Measurements from ENCODE around the gene PPP3CA. TPM values are rescaled to one million over a fixed set of nuclear protein-coding genes. Genes with fewer than 3 reads are reported as not detected.

PPP3CA gene
- total RNA-seq, 1 experiment from 2014 or later, result 33.8 TPM

- CTCF ChIA-PET, result no interaction called here
- Mint-ChIP-seq H3K4me1 (ENCODE audit: low read depth, unreplicated experiment) (peaks cover 1% of the 10 kb centered on the region), H3K9me3 (ENCODE audit: unreplicated experiment) (no peaks in the 10 kb centered on the region), H3K4me3 (ENCODE audit: unreplicated experiment) (no peak overlapping the region), H3K36me3 (ENCODE audit: insufficient read depth, unreplicated experiment) (peaks cover under 1% of the 10 kb centered on the region), H3K27me3 (ENCODE audit: insufficient read depth, unreplicated experiment) (no peaks in the 10 kb centered on the region), H3K27ac (ENCODE audit: unreplicated experiment) (no peak overlapping the region)
- DNase-seq, result no peak
- intact Hi-C loops (cut with micrococcal nuclease; ENCODE audit: unreplicated experiment), result no loop called here
- POLR2A ChIA-PET, result no interaction called here
- no peak overlapping the region for H3K4me3 ChIP-seq (ENCODE audit: low read depth, low read length)
- BruUV-seq (replicated peaks), result no TSS peak
- no peaks in the 10 kb centered on the region for H3K27me3 ChIP-seq (replicated peaks; ENCODE audit: control insufficient read depth, insufficient read depth, low read length)
- TF ChIP-seq CTCF (IDR thresholded peaks at IDR 0.05; ENCODE audit: insufficient read depth in 1 of 2, low read depth in 1 of 2, low read length in 1 of 2, severe bottlenecking in 1 of 2, unreplicated experiment in 1 of 2), result no peak
- H3K9me3 ChIP-seq, result no peaks in the 10 kb centered on the region
- no peaks in the 10 kb centered on the region for H3K36me3 ChIP-seq (ENCODE audit: control insufficient read depth, insufficient read depth, low read length)
- no peaks in the 10 kb centered on the region; the same call in 1 of the 2 replicates for H3K4me1 ChIP-seq
Observed at GRCh38 chr4:101158134-101158482, 189.2 kb downstream of the PPP3CA start.

- Histone ChIP-seq H3K4me3 (ENCODE audit: low read depth, low read length) (no peak overlapping the region), H3K36me3 (ENCODE audit: control insufficient read depth, insufficient read depth, low read length) (no peaks in the 10 kb centered on the region), H3K4me1 (no peaks in the 10 kb centered on the region; the same call in 1 of the 2 replicates), H3K27me3 (replicated peaks; ENCODE audit: control insufficient read depth, insufficient read depth, low read length) (no peaks in the 10 kb centered on the region), H3K9me3 (no peaks in the 10 kb centered on the region)
- peaks cover 6% of the 10 kb centered on the region for H3K4me1 Mint-ChIP-seq (ENCODE audit: low read depth, unreplicated experiment)
- POLR2A ChIA-PET, result no interaction called here
- no TSS peak for BruUV-seq (replicated peaks)
- no peak for DNase-seq
- CTCF ChIA-PET, result no interaction called here
- intact Hi-C loops (cut with micrococcal nuclease; ENCODE audit: unreplicated experiment), result no loop called here
- H3K27me3 Mint-ChIP-seq (ENCODE audit: insufficient read depth, unreplicated experiment), result no peaks in the 10 kb centered on the region
- peaks cover 6% of the 10 kb centered on the region for H3K36me3 Mint-ChIP-seq (ENCODE audit: insufficient read depth, unreplicated experiment)
- TF ChIP-seq CTCF (IDR thresholded peaks at IDR 0.05; ENCODE audit: insufficient read depth in 1 of 2, low read depth in 1 of 2, low read length in 1 of 2, severe bottlenecking in 1 of 2, unreplicated experiment in 1 of 2), result no peak
- no peaks in the 10 kb centered on the region for H3K9me3 Mint-ChIP-seq (ENCODE audit: unreplicated experiment)
- H3K27ac Mint-ChIP-seq (ENCODE audit: unreplicated experiment), result no peak overlapping the region
- H3K4me3 Mint-ChIP-seq (ENCODE audit: unreplicated experiment), result no peak overlapping the region
Observed at GRCh38 chr4:101157415-101158133, 189.8 kb downstream of the PPP3CA start.

GRCh38 chr4:101156619-101157310 lies 190.6 kb downstream of the PPP3CA start:
- H3K4me3 Mint-ChIP-seq (ENCODE audit: unreplicated experiment), result no peak overlapping the region
- intact Hi-C loops (cut with micrococcal nuclease; ENCODE audit: unreplicated experiment), result no loop called here

More at GRCh38 chr4:101156619-101157310, 190.6 kb downstream of the PPP3CA start:
- Mint-ChIP-seq H3K27ac (ENCODE audit: unreplicated experiment) (no peak overlapping the region), H3K36me3 (ENCODE audit: insufficient read depth, unreplicated experiment) (peaks cover 6% of the 10 kb centered on the region), H3K4me1 (ENCODE audit: low read depth, unreplicated experiment) (peaks cover 9% of the 10 kb centered on the region), H3K9me3 (ENCODE audit: unreplicated experiment) (no peaks in the 10 kb centered on the region), H3K27me3 (ENCODE audit: insufficient read depth, unreplicated experiment) (no peaks in the 10 kb centered on the region)
- no peak for DNase-seq
- Histone ChIP-seq H3K4me3 (ENCODE audit: low read depth, low read length) (no peak overlapping the region), H3K27me3 (replicated peaks; ENCODE audit: control insufficient read depth, insufficient read depth, low read length) (no peaks in the 10 kb centered on the region), H3K4me1 (no peaks in the 10 kb centered on the region; the same call in 1 of the 2 replicates), H3K36me3 (ENCODE audit: control insufficient read depth, insufficient read depth, low read length) (no peaks in the 10 kb centered on the region), H3K9me3 (no peaks in the 10 kb centered on the region)
- TF ChIP-seq CTCF (IDR thresholded peaks at IDR 0.05; ENCODE audit: insufficient read depth in 1 of 2, low read depth in 1 of 2, low read length in 1 of 2, severe bottlenecking in 1 of 2, unreplicated experiment in 1 of 2), result no peak
- no TSS peak for BruUV-seq (replicated peaks)
- POLR2A ChIA-PET, result no interaction called here
- CTCF ChIA-PET, result no interaction called here
